Activated T-cell treated with anti-CD3 and anti-CD28 coated beads, Interleukin-2, amount 50 U/mL, for 4 hours (primary cell): ENCODE measurements around the gene PRSS53. TPM values are rescaled to one million over a fixed set of nuclear protein-coding genes. Genes with fewer than 3 reads are reported as not detected.
"Not testable (repeated sequence)": the region's sequence is repeated elsewhere in the genome, so short reads cannot be mapped to it uniquely, and the experiment has no call there.

Source experiments
- ATAC-seq, 2 donors: fragments of 200-7000 bp; cut with Tn5 transposase; one replicate each; pipeline ENCODE4 v1.10.0; 2021
- DNase-seq: peaks from one replicate; pipeline ENCODE4 v3.0.0-alpha.2; 2020
- H3K27me3 Mint-ChIP-seq: one replicate; pipeline ENCODE4 v1.8.0; 2021; ENCODE audit warnings: low read depth, mixed read lengths
- H3K36me3 Mint-ChIP-seq: one replicate; pipeline ENCODE4 v1.8.0; 2022; ENCODE audit warnings: mixed read lengths; ENCODE audit not compliant: insufficient read depth
- H3K4me1 Mint-ChIP-seq: one replicate; pipeline ENCODE4 v1.8.0; 2021; ENCODE audit warnings: low read depth, mixed read lengths
- H3K4me3 Mint-ChIP-seq: one replicate; pipeline ENCODE4 v1.8.0; 2021; ENCODE audit warnings: mild to moderate bottlenecking, moderate library complexity, mixed read lengths
- H3K9me3 Mint-ChIP-seq: one replicate; pipeline ENCODE4 v1.8.0; 2021; ENCODE audit warnings: mixed read lengths
- total RNA-seq, 3 donors: library from RNA; stranded (reverse); gene quantifications; one replicate each; pipeline ENCODE4 v1.2.1, GENCODE V29; 2021

PRSS53 gene
- total RNA-seq, 3 donors from 2014 or later = 4.6 to 5.6 (median 4.9) TPM

- Mint-ChIP-seq H3K36me3 (peaks cover 13% of the 10 kb centered on the region), H3K4me3 (peak overlapping the region; percentile 81), H3K4me1 (peaks cover 17% of the 10 kb centered on the region), H3K9me3 (no peaks in the 10 kb centered on the region), H3K27me3 (no peaks in the 10 kb centered on the region)
- no peak for DNase-seq
- ATAC-seq = no peak
Measured at GRCh38 chr16:31110106-31111034, 21.6 kb upstream of the PRSS53 start.

- Mint-ChIP-seq H3K9me3 (no peaks in the 10 kb centered on the region), H3K27me3 (no peaks in the 10 kb centered on the region), H3K4me1 (peaks cover 17% of the 10 kb centered on the region), H3K36me3 (peaks cover 13% of the 10 kb centered on the region), H3K4me3 (peak overlapping the region; percentile 81)
- no peak for ATAC-seq
- DNase-seq = no peak
Measured at GRCh38 chr16:31109622-31110021, 20.9 kb upstream of the PRSS53 start.

DNA sequence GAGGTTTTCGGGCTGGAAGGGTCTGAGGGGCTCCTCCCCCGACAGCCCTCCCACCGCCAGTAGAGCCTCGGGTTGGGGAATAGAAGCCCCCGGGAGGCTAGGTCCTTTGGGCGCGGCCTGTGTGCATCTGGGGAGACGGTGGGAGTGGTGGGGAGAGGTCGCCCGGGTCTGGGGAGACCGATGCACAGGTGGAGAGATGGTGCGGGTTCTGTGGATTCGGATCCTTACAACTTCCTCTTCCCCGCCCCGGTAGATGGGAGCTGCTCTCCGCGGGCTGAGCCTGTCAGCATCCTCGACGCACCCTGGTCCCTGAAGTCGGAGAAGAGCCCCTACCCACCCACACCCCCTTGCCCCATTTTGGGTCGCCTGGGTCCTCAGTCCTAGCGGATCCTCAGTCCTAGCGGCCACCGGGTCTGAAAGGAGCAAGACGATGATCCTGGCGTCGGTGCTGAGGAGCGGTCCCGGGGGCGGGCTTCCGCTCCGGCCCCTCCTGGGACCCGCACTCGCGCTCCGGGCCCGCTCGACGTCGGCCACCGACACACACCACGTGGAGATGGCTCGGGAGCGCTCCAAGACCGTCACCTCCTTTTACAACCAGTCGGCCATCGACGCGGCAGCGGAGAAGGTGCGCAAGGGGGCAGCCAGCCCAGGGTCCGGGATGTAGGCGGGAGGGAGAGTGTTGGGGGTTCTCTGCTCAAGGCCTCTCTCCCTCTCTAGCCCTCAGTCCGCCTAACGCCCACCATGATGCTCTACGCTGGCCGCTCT lies 20.2 kb upstream of the PRSS53 start:
- DNase-seq (no peak), ATAC-seq (peak in 1 of 2 donors; percentile 3)
- Mint-ChIP-seq H3K36me3 (peaks cover 13% of the 10 kb centered on the region), H3K4me3 (peak overlapping the region; percentile 81), H3K4me1 (peaks cover 17% of the 10 kb centered on the region), H3K9me3 (no peaks in the 10 kb centered on the region), H3K27me3 (no peaks in the 10 kb centered on the region)

GRCh38 chr16:31108035-31108793 lies 19.5 kb upstream of the PRSS53 start, which contains the start of gene BCKDK:
Gene BCKDK (plus strand): TSS chr16:31108386. CDS start chr16:31109224, 838 bp downstream.
- peaks cover 13% of the 10 kb centered on the region for H3K36me3 Mint-ChIP-seq
- peak; percentile 62 for DNase-seq
- peaks cover 16% of the 10 kb centered on the region for H3K4me1 Mint-ChIP-seq
- ATAC-seq = peak; percentile 89 to 90
- no peaks in the 10 kb centered on the region for H3K27me3 Mint-ChIP-seq
- H3K4me3 Mint-ChIP-seq = peak within 1 kb of the TSS; percentile 82
- H3K9me3 Mint-ChIP-seq = no peaks in the 10 kb centered on the region

DNA sequence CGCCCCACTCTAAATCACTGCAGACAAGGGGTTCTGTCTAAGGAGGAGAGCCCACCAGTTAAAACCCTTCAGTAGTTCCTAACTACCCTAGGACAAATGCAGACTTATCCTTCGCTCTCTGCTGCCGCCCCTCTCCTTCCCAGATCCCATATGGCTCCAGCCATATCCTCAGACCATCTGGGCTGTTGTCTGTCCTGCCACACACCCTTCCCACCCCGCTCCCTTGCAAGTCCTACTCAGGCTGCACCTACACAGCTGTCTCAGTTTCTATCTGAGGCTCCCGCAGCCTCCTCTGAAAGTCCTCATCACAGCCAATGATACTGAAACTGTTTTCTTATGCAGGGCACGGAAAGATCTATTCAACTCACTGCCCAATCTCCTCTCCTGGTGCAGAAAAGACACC lies 18.7 kb upstream of the PRSS53 start:
- H3K36me3 Mint-ChIP-seq = peaks cover 9% of the 10 kb centered on the region
- no peaks in the 10 kb centered on the region for H3K27me3 Mint-ChIP-seq
- H3K4me1 Mint-ChIP-seq = peaks cover 16% of the 10 kb centered on the region
- peak; percentile 57 to 67 for ATAC-seq
- H3K9me3 Mint-ChIP-seq = no peaks in the 10 kb centered on the region
- H3K4me3 Mint-ChIP-seq = peak overlapping the region; percentile 82
- no peak for DNase-seq

DNA sequence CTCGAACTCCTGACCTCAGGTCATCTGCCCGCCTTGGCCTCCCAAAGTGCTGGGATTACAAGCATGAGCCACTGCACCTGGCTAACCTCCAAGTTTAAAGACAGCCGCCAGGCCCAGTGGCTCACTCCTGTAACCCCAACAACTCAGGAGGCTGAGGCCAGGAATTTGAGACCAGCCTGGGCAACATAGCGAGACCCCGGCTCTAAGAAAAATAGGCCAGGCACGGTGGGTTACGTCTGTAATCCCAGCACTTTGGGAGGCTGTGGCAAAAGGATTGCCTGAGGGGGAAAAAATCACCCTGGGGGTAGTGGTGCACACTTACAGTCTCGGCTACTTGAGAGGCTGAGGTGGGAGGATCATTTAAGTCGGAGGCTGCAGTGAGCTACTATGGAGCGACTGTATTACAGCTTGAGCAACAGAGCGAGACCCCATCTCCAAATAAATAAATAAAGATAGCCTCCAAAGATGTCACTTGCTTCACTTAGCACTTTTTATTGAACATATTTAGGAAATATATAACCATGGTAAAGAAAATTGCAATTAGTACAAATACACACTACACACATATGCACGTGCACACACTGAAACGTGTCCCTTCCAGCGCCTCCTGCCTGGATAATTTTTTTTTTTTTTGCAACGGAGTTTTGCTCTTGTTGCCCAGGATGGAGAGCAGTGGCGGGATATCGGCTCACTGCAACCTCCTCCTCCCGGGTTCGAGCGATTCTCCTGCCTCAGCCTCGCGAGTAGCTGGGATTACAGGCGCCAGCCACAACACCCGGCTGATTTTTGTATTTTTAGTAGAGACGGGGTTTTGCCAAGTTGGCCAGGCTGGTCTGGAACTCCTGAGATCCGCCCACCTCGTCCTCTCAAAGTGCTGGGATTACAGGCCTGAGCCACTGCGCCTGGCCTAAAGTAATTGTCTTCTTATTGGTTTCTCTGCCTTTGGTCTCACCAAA lies 18.0 kb upstream of the PRSS53 start:
- H3K4me3 Mint-ChIP-seq = peak overlapping the region; percentile 82
- H3K9me3 Mint-ChIP-seq = no peaks in the 10 kb centered on the region
- DNase-seq = no peak
- H3K27me3 Mint-ChIP-seq = no peaks in the 10 kb centered on the region
- ATAC-seq = no peak
- H3K4me1 Mint-ChIP-seq = peaks cover 16% of the 10 kb centered on the region
- H3K36me3 Mint-ChIP-seq = peaks cover 8% of the 10 kb centered on the region

GRCh38 chr16:31105677-31106213 lies 17.0 kb upstream of the PRSS53 start:
- H3K9me3 Mint-ChIP-seq = no peaks in the 10 kb centered on the region
- peaks cover 16% of the 10 kb centered on the region for H3K4me1 Mint-ChIP-seq
- DNase-seq (peak; percentile 77), ATAC-seq (peak; percentile 44 to 68)
- no peaks in the 10 kb centered on the region for H3K27me3 Mint-ChIP-seq
- H3K36me3 Mint-ChIP-seq = peaks cover 3% of the 10 kb centered on the region
- H3K4me3 Mint-ChIP-seq = peak overlapping the region; percentile 21

DNA sequence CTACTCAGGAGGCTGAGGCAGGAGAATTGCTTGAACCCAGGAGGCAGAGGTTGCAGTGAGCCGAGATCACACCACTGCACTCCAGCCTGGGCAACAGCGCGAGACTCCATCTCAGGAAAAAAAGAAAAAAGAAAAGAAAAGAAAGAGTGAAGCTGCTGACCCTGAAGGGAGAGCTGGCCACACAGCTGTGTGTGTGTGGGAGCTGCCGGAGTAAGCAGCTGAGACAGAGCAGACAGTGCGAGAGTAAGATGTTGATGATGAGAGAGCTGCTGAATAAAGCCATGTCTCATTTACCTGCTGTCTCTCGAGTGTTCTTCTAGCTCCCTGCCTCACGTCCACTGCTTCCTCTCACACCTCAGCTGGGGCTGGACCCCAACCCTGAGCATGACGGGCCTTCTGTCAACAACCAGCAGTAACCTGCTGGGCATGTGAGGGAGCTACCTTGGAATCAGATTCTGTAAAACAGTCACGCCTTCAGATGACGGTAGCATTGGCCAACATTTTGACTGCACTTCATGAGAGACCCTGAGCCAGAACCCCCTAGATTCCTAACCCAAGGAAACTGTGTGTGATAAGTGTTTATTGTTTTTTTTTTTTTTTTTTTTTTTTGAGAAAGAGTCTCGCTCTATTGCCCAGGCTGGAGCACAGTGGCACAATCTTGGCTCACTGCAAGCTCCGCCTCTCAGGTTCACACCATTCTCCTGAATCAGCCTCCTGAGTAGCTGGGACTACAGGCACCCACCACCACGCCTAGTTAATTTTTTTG lies 12.3 kb upstream of the PRSS53 start:
- not testable (repeated sequence) for H3K27me3 Mint-ChIP-seq, H3K4me1 Mint-ChIP-seq, DNase-seq, H3K4me3 Mint-ChIP-seq, H3K36me3 Mint-ChIP-seq, H3K9me3 Mint-ChIP-seq, ATAC-seq

- ATAC-seq = no peak
- H3K4me3 Mint-ChIP-seq = no peak overlapping the region
- no peaks in the 10 kb centered on the region for H3K9me3 Mint-ChIP-seq
- H3K27me3 Mint-ChIP-seq = no peaks in the 10 kb centered on the region
- H3K4me1 Mint-ChIP-seq = peaks cover 9% of the 10 kb centered on the region
- no peaks in the 10 kb centered on the region for H3K36me3 Mint-ChIP-seq
- no peak for DNase-seq
Measured at GRCh38 chr16:31099860-31100638, 11.3 kb upstream of the PRSS53 start.

- ATAC-seq = peak; percentile 94 to 95
- DNase-seq = peak; percentile 77
- Mint-ChIP-seq H3K4me1 (peaks cover 26% of the 10 kb centered on the region), H3K9me3 (no peaks in the 10 kb centered on the region), H3K4me3 (peak within 1 kb of the TSS; percentile 97), H3K36me3 (peaks cover 3% of the 10 kb centered on the region), H3K27me3 (no peaks in the 10 kb centered on the region)
Measured at GRCh38 chr16:31094424-31095120, 5.8 kb upstream of the PRSS53 start, which contains the start of gene VKORC1. Gene VKORC1 (minus strand): TSS chr16:31094797. CDS start chr16:31094729, 68 bp downstream.

- Mint-ChIP-seq H3K27me3 (no peaks in the 10 kb centered on the region), H3K4me3 (peak overlapping the region; percentile 97), H3K36me3 (peaks cover 6% of the 10 kb centered on the region), H3K9me3 (no peaks in the 10 kb centered on the region), H3K4me1 (peaks cover 26% of the 10 kb centered on the region)
- DNase-seq = no peak
- ATAC-seq = peak in 1 of 2 donors; percentile 1
Measured at GRCh38 chr16:31094088-31094423, 5.3 kb upstream of the PRSS53 start.
